Measurements from ENCODE around the gene METTL27. TPM values are rescaled to one million over a fixed set of nuclear protein-coding genes. Genes with fewer than 3 reads are reported as not detected.

Gene METTL27
- total and polyA plus RNA-seq, 9 of the 15 experiments (the other 6 are each of a cell fraction or from before 2014, with no cell fraction given): 0.08 to 0.82 (median 0.33) TPM; not detected in 4

GRCh38 chr7:73842067-73842976 is at the start of gene METTL27 (continued):
- no peak for TF ChIP-seq MLX (CRISPR knock-in tag; conservative IDR thresholded peaks at IDR 0.05)
- no peak for TF ChIP-seq PTRF (tag; IDR thresholded peaks at IDR 0.05)
- peak; percentile 88 for TF ChIP-seq POLR2G (IDR thresholded peaks at IDR 0.05; ENCODE audit: low read depth, low read length)
- no peak for TF ChIP-seq GTF2B (IDR thresholded peaks at IDR 0.05; ENCODE audit: extremely low read depth, insufficient read length)
- peak; percentile 81 for TF ChIP-seq RBFOX2 (IDR thresholded peaks at IDR 0.05; ENCODE audit: low read depth, low read length)
- 0 out of 2 replicates have a peak, but pooled peaks have one; percentile 18 for TF ChIP-seq MTA2 (IDR thresholded peaks at IDR 0.05; ENCODE audit: low read depth)
- 0 out of 4 replicates have a peak, but pooled peaks of 1 of the 2 experiments have one; percentile 10 for TF ChIP-seq MAZ (CRISPR knock-in tag; conservative IDR thresholded peaks at IDR 0.05 in 1 of 2, IDR thresholded peaks at IDR 0.05 in 1 of 2)
- TF ChIP-seq DNMT1 (IDR thresholded peaks at IDR 0.05): no peak
- TF ChIP-seq HMGN3 (IDR thresholded peaks at IDR 0.05; ENCODE audit: borderline replicate concordance, extremely low read depth, insufficient read length, low read depth, low read length): peak; percentile 3
- TF ChIP-seq DPF2 (IDR thresholded peaks at IDR 0.05): 0 out of 2 replicates have a peak, but pooled peaks have one; percentile 12
- TF ChIP-seq MBD2 (IDR thresholded peaks at IDR 0.05; ENCODE audit: borderline replicate concordance, low read depth): 0 out of 2 replicates have a peak, but pooled peaks have one; percentile 23
- no peak for TF ChIP-seq CUX1 (CRISPR knock-in tag; IDR thresholded peaks at IDR 0.05)
- TF ChIP-seq ZBTB2 (IDR thresholded peaks at IDR 0.05): peak; percentile 42; the same call in 1 of the 2 replicates
- no peak for TF ChIP-seq ATF4 (CRISPR knock-in tag; IDR thresholded peaks at IDR 0.05)
- peak; percentile 38 for TF ChIP-seq CXXC5 (CRISPR knock-in tag; IDR thresholded peaks at IDR 0.05)
- no peak for TF ChIP-seq BRF1 (IDR thresholded peaks at IDR 0.05; ENCODE audit: borderline replicate concordance, extremely low read depth, insufficient read length)
- TF ChIP-seq NCOA1 (IDR thresholded peaks at IDR 0.05; ENCODE audit: low read depth): no peak
